NCI-H748 (cell line): Measurements from ENCODE around the gene CTNND2.
"Not testable (repeated sequence)": the region's sequence is repeated elsewhere in the genome, so short reads cannot be mapped to it uniquely, and the experiment has no call there.

Source experiments
- DNase-seq: peaks from one replicate; lab custom pipeline; 2025; ENCODE audit not compliant: unreplicated experiment; lab: John Stamatoyannopoulos, UW

Gene CTNND2

GRCh38 chr5:11007269-11007870 lies 896.9 kb downstream of the CTNND2 start:
- DNase-seq: no peak

GRCh38 chr5:11004523-11004922 lies 899.7 kb downstream of the CTNND2 start:
- DNase-seq: not testable (repeated sequence)

GRCh38 chr5:11000515-11001353 lies 903.5 kb downstream of the CTNND2 start:
- no peak for DNase-seq

GRCh38 chr5:10999714-11000113 lies 904.5 kb downstream of the CTNND2 start:
- no peak for DNase-seq

GRCh38 chr5:10995891-10996290 lies 908.4 kb downstream of the CTNND2 start:
- no peak for DNase-seq

GRCh38 chr5:10994091-10994986 lies 909.9 kb downstream of the CTNND2 start:
- DNase-seq: no peak

GRCh38 chr5:10990634-10991033 lies 913.6 kb downstream of the CTNND2 start:
- DNase-seq: peak; percentile 43

- no peak for DNase-seq
These were observed 914.5 kb downstream of the CTNND2 start for GRCh38 chr5:10989577-10990263.

GRCh38 chr5:10988622-10989021 lies 915.6 kb downstream of the CTNND2 start:
- DNase-seq: no peak

- DNase-seq: peak; percentile 88
These were observed 916.2 kb downstream of the CTNND2 start for GRCh38 chr5:10987925-10988504.

GRCh38 chr5:10987276-10987924 lies 916.8 kb downstream of the CTNND2 start:
- no peak for DNase-seq

- no peak for DNase-seq
These were observed 918.5 kb downstream of the CTNND2 start for GRCh38 chr5:10985721-10986110.

- no peak for DNase-seq
These were observed 919.0 kb downstream of the CTNND2 start for GRCh38 chr5:10985091-10985720.

- no peak for DNase-seq
These were observed 920.1 kb downstream of the CTNND2 start for GRCh38 chr5:10984021-10984715.

- DNase-seq: no peak
These were observed 921.6 kb downstream of the CTNND2 start for GRCh38 chr5:10982626-10983025.

GRCh38 chr5:10981932-10982331 lies 922.3 kb downstream of the CTNND2 start:
- DNase-seq: peak; percentile 35

- no peak for DNase-seq
These were observed 927.2 kb downstream of the CTNND2 start for GRCh38 chr5:10977011-10977410.

- DNase-seq: no peak
These were observed 928.3 kb downstream of the CTNND2 start for GRCh38 chr5:10975945-10976344.

- DNase-seq: no peak
These were observed 929.4 kb downstream of the CTNND2 start for GRCh38 chr5:10974850-10975249.
